Stimulated activated CD4-positive, alpha-beta T cell treated with anti-CD3 and anti-CD28 coated beads, TNF-alpha, amount 100 ng/mL, for 1 hour (primary cell): ENCODE data around the gene PIGV.
A peak's percentile ranks its signal among the peaks of the same experiment; 100 is the strongest.
"Not testable (repeated sequence)": the region's sequence is repeated elsewhere in the genome, so short reads cannot be mapped to it uniquely, and the experiment has no call there.

ENCODE experiments used
- DNase-seq, 3 donors: peaks; one replicate each; pipeline ENCODE4 v3.0.0-alpha.2; 2020; ENCODE audit warnings: low read depth in 3 of 3, low spot score in 1 of 3

Gene PIGV

GRCh38 chr1:26792924-26793323 lies 5.2 kb downstream of the PIGV start:
- no peak for DNase-seq

GRCh38 chr1:26794391-26794790 lies 6.6 kb downstream of the PIGV start:
- no peak for DNase-seq

GRCh38 chr1:26797627-26798026 lies 9.9 kb downstream of the PIGV start:
- no peak for DNase-seq

- no peak for DNase-seq
These were observed 11.9 kb downstream of the PIGV start for GRCh38 chr1:26799479-26800142.

- not testable (repeated sequence) for DNase-seq
These were observed 16.2 kb downstream of the PIGV start for GRCh38 chr1:26803932-26804331.

- peak; percentile 37 to 54 (median 53) for DNase-seq
These were observed 22.4 kb downstream of the PIGV start for GRCh38 chr1:26810105-26810504.

GRCh38 chr1:26811057-26811456 lies 23.3 kb downstream of the PIGV start:
- DNase-seq: no peak

- no peak for DNase-seq
These were observed 24.0 kb downstream of the PIGV start for GRCh38 chr1:26811708-26812107.

GRCh38 chr1:26814377-26814776 lies 26.6 kb downstream of the PIGV start:
- no peak for DNase-seq

GRCh38 chr1:26814893-26815292 lies 27.1 kb downstream of the PIGV start:
- no peak for DNase-seq

GRCh38 chr1:26820784-26821269 lies 33.1 kb downstream of the PIGV start:
- no peak for DNase-seq

GRCh38 chr1:26822737-26823395 lies 35.1 kb downstream of the PIGV start:
- DNase-seq: no peak

- DNase-seq: no peak
These were observed 37.0 kb downstream of the PIGV start for GRCh38 chr1:26824731-26825130.

GRCh38 chr1:26826261-26827105 lies 38.7 kb downstream of the PIGV start, which contains the start of gene ZDHHC18:
ZDHHC18 (plus strand) TSS chr1:26826688; CDS start chr1:26826805, 117 bp downstream.
- peak in 2 of 3 donors; percentile 44 to 65 for DNase-seq

GRCh38 chr1:26827106-26827604 lies 39.4 kb downstream of the PIGV start:
- no peak for DNase-seq

GRCh38 chr1:26827663-26828062 lies 39.9 kb downstream of the PIGV start:
- DNase-seq: no peak

GRCh38 chr1:26828411-26828991 lies 40.8 kb downstream of the PIGV start:
- DNase-seq: no peak

GRCh38 chr1:26829184-26829911 lies 41.6 kb downstream of the PIGV start:
- DNase-seq: no peak

- DNase-seq: no peak
These were observed 43.3 kb downstream of the PIGV start for GRCh38 chr1:26831059-26831458.

- no peak for DNase-seq
These were observed 43.9 kb downstream of the PIGV start for GRCh38 chr1:26831546-26832248.
